Body of pancreas (tissue), 4 donors: ENCODE measurements around the gene PLXNA3.

Experiments used
- CTCF ChIP-seq, 7 experiments: fragments of 450-650 bp in 4 of 7; fragments of 200-600 bp in 3 of 7; sonication (generic) in 3 of 7; IDR thresholded peaks; one replicate each; pipeline ENCODE4 v1.5.1; 2016 to 2019; ENCODE audit warnings: antibody characterized with exemption in 7 of 7
- POLR2A ChIP-seq, 3 donors: fragments of 450-650 bp; IDR thresholded peaks; one replicate each; pipeline ENCODE4 v1.6.1; 2016; ENCODE audit warnings: antibody characterized with exemption in 3 of 3, mild to moderate bottlenecking in 2 of 3

DNA sequence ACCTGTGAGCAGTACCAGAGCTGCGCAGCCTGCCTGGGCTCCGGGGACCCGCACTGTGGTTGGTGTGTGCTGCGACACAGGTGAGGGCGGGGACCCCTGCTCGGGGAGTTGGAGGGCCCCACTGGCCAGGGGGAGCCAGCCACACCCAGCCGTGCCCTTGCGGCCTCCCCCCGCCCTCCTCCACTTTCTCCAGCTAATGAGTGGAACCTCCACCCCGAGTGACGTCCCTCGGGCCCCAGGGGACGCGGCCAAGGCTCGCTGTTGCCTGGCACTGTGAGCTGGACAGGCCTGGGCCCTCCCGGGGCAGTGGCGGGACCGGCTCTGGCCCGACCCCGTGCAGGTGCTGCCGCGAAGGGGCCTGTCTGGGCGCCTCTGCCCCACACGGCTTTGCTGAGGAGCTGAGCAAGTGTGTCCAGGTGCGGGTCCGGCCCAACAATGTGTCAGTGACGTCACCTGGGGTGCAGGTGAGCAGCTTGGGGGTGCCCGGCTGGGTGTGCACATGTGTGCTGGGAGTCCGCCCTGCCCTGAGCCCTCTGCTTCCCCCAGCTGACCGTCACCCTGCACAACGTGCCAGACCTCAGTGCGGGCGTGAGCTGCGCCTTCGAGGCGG is 5.6 kb downstream of the PLXNA3 start:
- TF ChIP-seq POLR2A (IDR thresholded peaks at IDR 0.05), result no peak
- no peak for TF ChIP-seq CTCF (IDR thresholded peaks at IDR 0.05)
